K562 (cell line): Measurements from ENCODE around the gene TYRO3. TPM values are rescaled to one million over a fixed set of nuclear protein-coding genes. Genes with fewer than 3 reads are reported as not detected.

ENCODE experiments used
- ATAC-seq: fragments of 200-7000 bp; cut with Tn5 transposase; 3 replicates; pipeline ENCODE4 v1.9.1; 2020; ENCODE audit warnings: moderate library complexity
- BruUV-seq: library from RNA; stranded (reverse); fragments of 400-500 nt; replicated peaks from 2 replicates; lab custom pipeline; 2021; lab: Mats Ljungman, UMichigan
- CTCF ChIA-PET: fragments of 300-600 bp; formaldehyde crosslinking; extraction: SDS; loops from one replicate; lab custom pipeline; 2021; ENCODE audit warnings: low intra/inter-chr PET ratio; lab: Yijun Ruan, JAX
- POLR2A ChIA-PET: fragments of 300-600, 350-650 bp; sonication (Branson Sonifier 250); formaldehyde crosslinking; extraction: SDS; loops from one replicate; lab custom pipeline; 2021; ENCODE audit warnings: antibody characterized with exemption, inconsistent platforms; lab: Yijun Ruan, JAX
- DNase-seq, 4 experiments: peaks; one replicate each; pipeline versions ENCODE4 v3.0.0 to v3.0.0-alpha.2; 2011 to 2018; ENCODE audit warnings: low spot score in 3 of 4, mixed read lengths in 3 of 4; ENCODE audit errors: extremely low read depth in 1 of 4
- FAIRE-seq: peaks from 2 replicates; lab custom pipeline; 2011; peaks lifted over from hg19 to GRCh38; lab: Jason Lieb, UNC
- H2AFZ ChIP-seq: 2 replicates; pipeline ENCODE4 v1.6.0; 2011; ENCODE audit warnings: low read depth, low read length, control low read depth, inconsistent platforms
- H3K27ac ChIP-seq: fragments of 200-600 bp; 3 replicates; pipeline ENCODE4 v1.8.0; 2011; ENCODE audit warnings: low read depth, mild to moderate bottlenecking, control low read depth, inconsistent platforms, low read length, moderate library complexity, mixed read lengths; ENCODE audit errors: extremely low read depth
- H3K27me3 ChIP-seq, 2 experiments: fragments of 300-600 bp in 1 of 2; 2 replicates in 1 of 2; 3 replicates in 1 of 2; pipeline versions ENCODE4 v1.6.0 to v1.8.0; 2011; ENCODE audit warnings: inconsistent platforms in 2 of 2, low read length in 2 of 2, mild to moderate bottlenecking in 1 of 2, mixed read lengths in 1 of 2, moderate library complexity in 1 of 2; ENCODE audit not compliant: control insufficient read depth in 2 of 2, insufficient read depth in 2 of 2
- H3K36me3 ChIP-seq: fragments of 300-600 bp; 3 replicates; pipeline ENCODE4 v1.8.0; 2011; ENCODE audit warnings: mild to moderate bottlenecking, low read length, inconsistent platforms; ENCODE audit not compliant: control insufficient read depth, insufficient read depth
- H3K4me1 ChIP-seq, 2 experiments: fragments of 200-600 bp in 1 of 2; replicated peaks in 1 of 2; 2 replicates in 1 of 2; 3 replicates in 1 of 2; pipeline versions ENCODE4 v1.5.1 to v1.8.0; 2011; ENCODE audit warnings: inconsistent platforms in 2 of 2, low read length in 2 of 2, mild to moderate bottlenecking in 1 of 2, mixed read lengths in 1 of 2, moderate library complexity in 1 of 2; ENCODE audit not compliant: control insufficient read depth in 2 of 2, insufficient read depth in 2 of 2
- H3K4me2 ChIP-seq: 2 replicates; pipeline ENCODE4 v1.6.1; 2011; ENCODE audit warnings: low read length, control low read depth, inconsistent platforms, mixed read lengths; ENCODE audit not compliant: insufficient read depth
- H3K4me3 ChIP-seq: fragments of 200-600 bp; sonication (generic), shearing (Covaris generic); 2 replicates; pipeline ENCODE4 v1.5.1; 2016; ENCODE audit warnings: control low read depth, inconsistent platforms
- H3K79me2 ChIP-seq: fragments of 200-600 bp; 3 replicates; pipeline ENCODE4 v1.8.0; 2011; ENCODE audit warnings: low read length, inconsistent platforms; ENCODE audit not compliant: control insufficient read depth, insufficient read depth
- H3K9ac ChIP-seq, 2 experiments: 2 replicates each; pipeline versions ENCODE4 v1.6.0 to v1.6.1; 2011; ENCODE audit warnings: low read depth in 2 of 2, low read length in 2 of 2, control low read depth in 1 of 2, inconsistent platforms in 1 of 2, mild to moderate bottlenecking in 1 of 2, mixed read lengths in 1 of 2; ENCODE audit not compliant: insufficient read depth in 1 of 2
- H3K9me1 ChIP-seq: one replicate; pipeline ENCODE4 v1.6.0; 2011; ENCODE audit warnings: inconsistent platforms, mild to moderate bottlenecking, low read length, moderate library complexity; ENCODE audit not compliant: control insufficient read depth, insufficient read depth
- H3K9me3 ChIP-seq: replicated peaks from 2 replicates; pipeline ENCODE4 v1.5.1; 2011; ENCODE audit warnings: low read depth, low read length, inconsistent platforms; ENCODE audit not compliant: control insufficient read depth, insufficient read depth
- H4K20me1 ChIP-seq: replicated peaks from 2 replicates; pipeline ENCODE4 v1.6.1; 2011; ENCODE audit warnings: low read length, inconsistent platforms, mixed read lengths; ENCODE audit not compliant: control insufficient read depth, insufficient read depth
- C11orf30 ChIP-seq: fragments of 450-650 bp; IDR thresholded peaks from 2 replicates; pipeline ENCODE4 v1.6.1; 2016; ENCODE audit warnings: low read depth, mild to moderate bottlenecking
- MAFG ChIP-seq: fragments of 450-650 bp; conservative IDR thresholded peaks from 2 replicates; pipeline ENCODE4 v1.6.1; 2016; ENCODE audit warnings: missing genetic modification characterization, missing compliant biosample characterization
- THRAP3 ChIP-seq: fragments of 450-650 bp; IDR thresholded peaks from 2 replicates; pipeline ENCODE4 v1.6.1; 2016; ENCODE audit warnings: mild to moderate bottlenecking, inconsistent platforms, borderline replicate concordance
- ZNF316 ChIP-seq: fragments of 450-650 bp; IDR thresholded peaks from 2 replicates; pipeline ENCODE4 v1.6.1; 2016
- ZNF76 ChIP-seq: fragments of 250-450 bp; sonication (Bioruptor Pico); IDR thresholded peaks from 2 replicates; pipeline ENCODE4 v1.4.0; 2020; ENCODE audit warnings: mild to moderate bottlenecking, moderate library complexity, borderline replicate concordance
- WGBS: fragments of 100-300 bp; shearing (Covaris generic); methylation state at CpG from one replicate; pipeline ENCODE4 v1.1.6; 2016; ENCODE audit warnings: low coverage, mixed read lengths; ENCODE audit not compliant: insufficient coverage; ENCODE audit errors: missing lambda C conversion rate; 5-methylcytosine and 5-hydroxymethylcytosine counted together
- in situ Hi-C: fragments of 300-500 bp; cut with MboI; formaldehyde crosslinking; loops from 4 replicates; pipeline ENCODE4 v1.15.0; 2018; ENCODE audit warnings: inconsistent platforms, mixed read lengths
- intact Hi-C: fragments of 100-400 bp; cut with micrococcal nuclease; formaldehyde crosslinking; loops from 2 replicates; pipeline ENCODE4 v1.14.2; 2022
- polyA plus RNA-seq, 8 experiments: library from polyadenylated mRNA; depleted of rRNA in 4 of 8; stranded (reverse) in 5 of 8; unstranded in 3 of 8; fragments of >200 nt; fragmentation: Nextera tagmentation in 2 of 8; fragmentation: Illumina TruSeq in 1 of 8; extraction: Ambion mirVana in 2 of 8; extraction: Trizol in 1 of 8; gene quantifications; 2 replicates each; pipeline versions ENCODE4 v1.2.1 to v1.2.3, GENCODE V29; 2011 to 2014; ENCODE audit warnings: inconsistent platforms in 1 of 8, missing spikeins in 1 of 8
- total RNA-seq, 7 experiments: library from RNA; depleted of rRNA in 6 of 7; stranded (reverse); fragments of >200 nt in 6 of 7; fragmentation: Illumina TruSeq in 2 of 7; extraction: Trizol in 2 of 7; gene quantifications; 2 replicates each; pipeline versions ENCODE4 v1.2.1 to v1.2.3, GENCODE V29; 2011 to 2021; ENCODE audit warnings: low replicate concordance in 1 of 7

The TYRO3 gene
- total and polyA plus RNA-seq, 9 of the 15 experiments (the other 6 are each of a cell fraction or from before 2014, with no cell fraction given), result 2.6 to 39.6 (median 18.6) TPM

GRCh38 chr15:41599061-41599460 lies 40.0 kb downstream of the TYRO3 start:
- no peak for DNase-seq
- H3K9me1 ChIP-seq, result no peaks in the 10 kb centered on the region
- H3K9me3 ChIP-seq, result no peaks in the 10 kb centered on the region
- H3K79me2 ChIP-seq, result no peaks in the 10 kb centered on the region
- ATAC-seq, result no peak
- H3K9ac ChIP-seq, result no peak overlapping the region
- in situ Hi-C loops (no loop called here), intact Hi-C loops (no loop called here)
- WGBS, result 29% methylated on average over 1 of the region's 1 CpG
- CTCF ChIA-PET, result no interaction called here
- no peaks in the 10 kb centered on the region for H3K36me3 ChIP-seq
- no peak overlapping the region for H3K4me2 ChIP-seq
- no peaks in the 10 kb centered on the region for H4K20me1 ChIP-seq
- no peaks in the 10 kb centered on the region; a peak in 1 of 5 replicates for H3K27me3 ChIP-seq
- H3K27ac ChIP-seq, result no peak overlapping the region
- POLR2A ChIA-PET, result interaction anchor here (0.5 to 1.2 kb wide), 2 partner anchors 33 to 61 kb away, joined by 3 read pairs; partner anchors contain the start of gene MGA
- BruUV-seq, result no TSS peak
- TF ChIP-seq ZNF76 (CRISPR knock-in tag) (no peak), ZNF316 (peak; percentile 46; the same call in 1 of the 2 replicates), THRAP3 (no peak), MAFG (tag) (peak; percentile 27; the same call in 1 of the 2 replicates), C11orf30 (peak; percentile 47; the same call in 1 of the 2 replicates)
- H3K4me3 ChIP-seq, result no peak overlapping the region
- peaks cover 0 to 14% of the 10 kb centered on the region in 2 experiments; a peak in 3 of 5 replicates for H3K4me1 ChIP-seq
- FAIRE-seq, result no peak
- H2AFZ ChIP-seq, result 0 out of 2 replicates have a peak overlapping the region, but pooled peaks have one; percentile 29
